Measurements from ENCODE around the gene CACNG4. TPM values are rescaled to one million over a fixed set of nuclear protein-coding genes. Genes with fewer than 3 reads are reported as not detected.

Gene CACNG4
- total RNA-seq, 3 donors from 2014 or later = 0.07 to 0.47 (median 0.26) TPM

- ATAC-seq (no peak), DNase-seq (no peak)
- H3K4me3 ChIP-seq = no peak overlapping the region
- no peaks in the 10 kb centered on the region for H3K36me3 ChIP-seq (ENCODE audit: low read depth)
- no peak for TF ChIP-seq CTCF (IDR thresholded peaks at IDR 0.05)
- peaks cover 6% of the 10 kb centered on the region for H3K4me1 ChIP-seq (ENCODE audit: low read depth)
- intact Hi-C loops (cut with DNase I, micrococcal nuclease) = no loop called here
- H3K9me3 ChIP-seq = peaks cover 18% of the 10 kb centered on the region
Measured at GRCh38 chr17:67047382-67047781, 82.9 kb downstream of the CACNG4 start.

- Histone ChIP-seq H3K4me1 (ENCODE audit: low read depth) (peaks cover 12% of the 10 kb centered on the region), H3K4me3 (no peak overlapping the region), H3K36me3 (ENCODE audit: low read depth) (no peaks in the 10 kb centered on the region), H3K9me3 (peaks cover 18% of the 10 kb centered on the region)
- ATAC-seq = no peak
- no peak for DNase-seq
- no peak for TF ChIP-seq CTCF (IDR thresholded peaks at IDR 0.05)
- intact Hi-C loops (cut with DNase I, micrococcal nuclease) = no loop called here
Measured at GRCh38 chr17:67049025-67049739, 84.7 kb downstream of the CACNG4 start.

- Histone ChIP-seq H3K9me3 (peaks cover 18% of the 10 kb centered on the region), H3K36me3 (ENCODE audit: low read depth) (no peaks in the 10 kb centered on the region), H3K4me3 (no peak overlapping the region), H3K4me1 (ENCODE audit: low read depth) (peaks cover 12% of the 10 kb centered on the region)
- DNase-seq (no peak), ATAC-seq (no peak)
- intact Hi-C loops (cut with DNase I, micrococcal nuclease) = no loop called here
- TF ChIP-seq CTCF (IDR thresholded peaks at IDR 0.05) = no peak
Measured at GRCh38 chr17:67050066-67050465, 85.6 kb downstream of the CACNG4 start.

GRCh38 chr17:67050471-67051154 lies 86.1 kb downstream of the CACNG4 start:
- no peak for TF ChIP-seq CTCF (IDR thresholded peaks at IDR 0.05)
- no peaks in the 10 kb centered on the region for H3K36me3 ChIP-seq (ENCODE audit: low read depth)
- DNase-seq = no peak

GRCh38 chr17:67051155-67051538 lies 86.6 kb downstream of the CACNG4 start:
- intact Hi-C loops (cut with DNase I, micrococcal nuclease) = no loop called here
- no peak for ATAC-seq
- no peak for TF ChIP-seq CTCF (IDR thresholded peaks at IDR 0.05)
- H3K4me3 ChIP-seq = no peak overlapping the region
- H3K9me3 ChIP-seq = peaks cover 18% of the 10 kb centered on the region
- H3K36me3 ChIP-seq (ENCODE audit: low read depth) = no peaks in the 10 kb centered on the region
- H3K4me1 ChIP-seq (ENCODE audit: low read depth) = peaks cover 9% of the 10 kb centered on the region
- no peak for DNase-seq

More at GRCh38 chr17:67050471-67051154, 86.1 kb downstream of the CACNG4 start:
- Histone ChIP-seq H3K9me3 (peaks cover 18% of the 10 kb centered on the region), H3K4me1 (ENCODE audit: low read depth) (peaks cover 12% of the 10 kb centered on the region), H3K4me3 (no peak overlapping the region)
- intact Hi-C loops (cut with DNase I, micrococcal nuclease) = no loop called here
- ATAC-seq = no peak

Data from mucosa of descending colon (tissue), 3 donors.